ENCODE measurements around the gene HOXB8. TPM values are rescaled to one million over a fixed set of nuclear protein-coding genes. Genes with fewer than 3 reads are reported as not detected.

The HOXB8 gene
- total and polyA plus RNA-seq, 2 donors (not counting 3 experiments of a cell fraction or from before 2014, with no cell fraction given): 1.7 to 2.4 TPM

DNA sequence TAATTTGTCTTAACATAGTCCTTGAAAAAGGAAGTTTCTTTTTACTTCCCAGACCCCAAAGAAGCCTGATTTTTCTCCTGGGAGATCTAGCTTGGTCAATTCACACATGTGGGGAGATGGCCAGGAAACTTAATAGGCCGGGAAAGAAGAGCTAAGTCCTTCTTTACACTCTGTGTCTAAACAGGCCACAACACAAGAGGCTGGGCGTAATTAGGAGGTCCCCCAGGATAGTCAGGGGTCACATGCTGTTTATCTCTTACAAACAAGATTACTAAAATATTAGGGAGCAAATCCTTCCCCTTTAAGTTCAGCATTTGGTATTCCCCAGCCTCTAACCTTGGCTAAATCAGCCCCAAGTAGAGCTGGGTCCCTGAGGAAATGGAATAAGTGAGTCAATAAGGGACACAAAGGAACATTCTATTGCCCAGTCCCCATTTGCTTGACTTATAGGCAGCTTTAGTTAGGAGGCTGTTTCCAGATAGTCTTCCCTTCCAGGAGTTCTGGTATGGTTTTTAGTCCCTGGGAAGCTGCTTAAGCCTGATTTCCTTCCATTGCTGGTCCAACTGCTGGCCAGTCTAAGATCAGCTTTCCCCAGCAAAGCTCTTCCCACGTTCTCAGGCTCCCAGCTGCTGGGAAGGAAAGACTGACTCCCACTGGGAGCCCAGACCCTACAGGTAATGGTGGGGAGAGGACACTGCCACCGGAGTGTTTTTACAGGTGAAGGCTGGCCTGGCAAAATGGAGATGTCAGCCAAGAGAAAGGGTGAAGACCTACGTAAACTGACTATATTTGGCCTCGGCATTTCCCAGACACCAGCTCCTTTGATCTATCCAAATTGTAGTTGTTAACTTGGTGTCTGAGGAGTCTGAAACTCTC is 25.1 kb upstream of the HOXB8 start:
- H3K4me2 ChIP-seq (ENCODE audit: insufficient read depth, low read length): no peak overlapping the region
- FAIRE-seq: no peak
- H3K79me2 ChIP-seq (ENCODE audit: control insufficient read depth, insufficient read depth, low read length): no peaks in the 10 kb centered on the region
- DNase-seq (ENCODE audit: low read depth, low spot score): no peak
- H3K36me3 ChIP-seq (ENCODE audit: control insufficient read depth in 2 of 2, extremely low read depth in 1 of 2, insufficient read depth in 2 of 2, low read length in 2 of 2): no peaks in the 10 kb centered on the region
- H4K20me1 ChIP-seq (replicated peaks; ENCODE audit: control insufficient read depth, extremely low read depth, insufficient read depth, low read length): no peaks in the 10 kb centered on the region
- H3K27ac ChIP-seq (ENCODE audit: insufficient read depth, low read depth, low read length): no peak overlapping the region
- H2AFZ ChIP-seq (ENCODE audit: low read depth, low read length): no peak overlapping the region
- no peaks in the 10 kb centered on the region for H3K9me1 ChIP-seq (replicated peaks; ENCODE audit: control insufficient read depth, extremely low read depth, insufficient read depth, low read length)
- TF ChIP-seq FOS (IDR thresholded peaks at IDR 0.05; ENCODE audit: borderline replicate concordance, insufficient read depth, low read length) (no peak), GATA2 (IDR thresholded peaks at IDR 0.05; ENCODE audit: insufficient read depth, insufficient read length, low read depth, low read length) (no peak), EZH2 (IDR thresholded peaks at IDR 0.05; ENCODE audit: borderline replicate concordance, low read depth, low read length, severe bottlenecking) (no peak), POLR2AphosphoS5 (IDR thresholded peaks at IDR 0.05; ENCODE audit: insufficient read depth, low read depth, low read length) (no peak), POLR2A (IDR thresholded peaks at IDR 0.05; ENCODE audit: low read depth, low read length) (no peak), JUN (IDR thresholded peaks at IDR 0.05; ENCODE audit: borderline replicate concordance, insufficient read depth, insufficient read length, low read depth) (no peak), CTCF (IDR thresholded peaks at IDR 0.05; ENCODE audit: extremely low read depth in 1 of 2, insufficient read depth in 1 of 2, low read depth in 1 of 2, low read length in 2 of 2) (no peak), MAX (IDR thresholded peaks at IDR 0.05; ENCODE audit: insufficient read depth, insufficient read length) (no peak), MYC (IDR thresholded peaks at IDR 0.05; ENCODE audit: low read depth, low read length) (no peak)
- no peaks in the 10 kb centered on the region for H3K4me1 ChIP-seq (ENCODE audit: control insufficient read depth, extremely low read depth, insufficient read depth, low read length)
- POLR2A ChIA-PET: no interaction called here
- no peaks in the 10 kb centered on the region for H3K9me3 ChIP-seq (replicated peaks; ENCODE audit: control insufficient read depth, insufficient read depth, low read length)
- no peak overlapping the region for H3K9ac ChIP-seq (replicated peaks; ENCODE audit: extremely low read depth, insufficient read depth, low read length)
- no peak overlapping the region for H3K4me3 ChIP-seq (replicated peaks in 1 of 3; ENCODE audit: insufficient read depth in 1 of 3, low read depth in 1 of 3, low read length in 3 of 3)
- H3K27me3 ChIP-seq (ENCODE audit: control insufficient read depth in 2 of 2, insufficient read depth in 2 of 2, low read length in 2 of 2): peaks cover 78 to 88% of the 10 kb centered on the region in 2 experiments
- BruUV-seq (replicated peaks): no TSS peak
- CTCF ChIA-PET: interaction anchor here (0.6 to 1.9 kb wide), 4 partner anchors 8 to 239 kb away, joined by 3 to 6 read pairs (median 4); partner anchors contain the start of gene HOXB9
- dilution Hi-C loops (cut with MboI; ENCODE audit: extremely low pct_ligation_motif_present, low sequenced_read_pairs): no loop called here
- intact Hi-C loops (cut with micrococcal nuclease): no loop called here
